ENCODE results near the gene AVPI1. TPM values are rescaled to one million over a fixed set of nuclear protein-coding genes. Genes with fewer than 3 reads are reported as not detected.
"Not testable (repeated sequence)": the region's sequence is repeated elsewhere in the genome, so short reads cannot be mapped to it uniquely, and the experiment has no call there.

AVPI1 gene
- total RNA-seq, 4 donors from 2014 or later = 34.2 to 136 (median 45.4) TPM

- Histone ChIP-seq H3K27me3 (no peaks in the 10 kb centered on the region), H3K4me1 (no peaks in the 10 kb centered on the region), H3K27ac (no peak overlapping the region), H3K4me3 (no peak overlapping the region), H3K36me3 (peaks cover 0 to 79% of the 10 kb centered on the region in 2 donors), H3K9me3 (no peaks in the 10 kb centered on the region)
- no peak for ATAC-seq
- no peak for TF ChIP-seq CTCF (IDR thresholded peaks at IDR 0.05)
- no peak for TF ChIP-seq EP300 (IDR thresholded peaks at IDR 0.05)
- no peak for TF ChIP-seq POLR2AphosphoS5 (IDR thresholded peaks at IDR 0.05)
- TF ChIP-seq POLR2A (IDR thresholded peaks at IDR 0.05) = no peak
- WGBS, 2 donors (ENCODE audit: low coverage in 1 of 2) = 68% methylated on average over 3 of the region's 5 CpGs; no CpG with 5 or more reads in 1 of the 2 donors
Measured at GRCh38 chr10:97656777-97657176, 30.3 kb downstream of the AVPI1 start.

GRCh38 chr10:97651773-97652172 is 35.3 kb downstream of the AVPI1 start:
- 92 to 93% methylated on average over 3 of the region's 3 CpGs for WGBS, 2 donors (ENCODE audit: low coverage in 1 of 2)
- Histone ChIP-seq H3K27ac (no peak overlapping the region), H3K27me3 (no peaks in the 10 kb centered on the region), H3K36me3 (peaks cover 0 to 65% of the 10 kb centered on the region in 2 donors), H3K4me3 (no peak overlapping the region), H3K9me3 (no peaks in the 10 kb centered on the region), H3K4me1 (peaks cover 0 to 30% (median 0%) of the 10 kb centered on the region in 3 donors)
- TF ChIP-seq POLR2AphosphoS5 (IDR thresholded peaks at IDR 0.05) = no peak
- TF ChIP-seq EP300 (IDR thresholded peaks at IDR 0.05) = no peak
- TF ChIP-seq CTCF (IDR thresholded peaks at IDR 0.05) = no peak
- TF ChIP-seq POLR2A (IDR thresholded peaks at IDR 0.05) = no peak
- no peak for ATAC-seq

- Histone ChIP-seq H3K27me3 (no peaks in the 10 kb centered on the region), H3K4me1 (peaks cover 0 to 30% (median 0%) of the 10 kb centered on the region in 3 donors), H3K4me3 (no peak overlapping the region), H3K36me3 (peaks cover 0 to 65% of the 10 kb centered on the region in 2 donors), H3K9me3 (no peaks in the 10 kb centered on the region), H3K27ac (no peak overlapping the region)
- TF ChIP-seq POLR2A (IDR thresholded peaks at IDR 0.05) (no peak), EP300 (IDR thresholded peaks at IDR 0.05) (no peak), POLR2AphosphoS5 (IDR thresholded peaks at IDR 0.05) (no peak), CTCF (IDR thresholded peaks at IDR 0.05) (no peak)
- ATAC-seq = no peak
- 75 to 83% methylated on average over 2 of the region's 3 CpGs for WGBS, 2 donors (ENCODE audit: low coverage in 1 of 2)
Measured at GRCh38 chr10:97650726-97651125, 36.3 kb downstream of the AVPI1 start.

- Histone ChIP-seq H3K27ac (peak overlapping the region in 2 of 4 donors; percentile 29 to 30), H3K36me3 (peaks cover 0 to 65% of the 10 kb centered on the region in 2 donors), H3K4me1 (peaks cover 0 to 30% (median 0%) of the 10 kb centered on the region in 3 donors)
- not testable (repeated sequence) for ATAC-seq, H3K9me3 ChIP-seq, H3K27me3 ChIP-seq, H3K4me3 ChIP-seq
- 50 to 89% methylated on average over 1 to 3 of the region's 4 CpGs for WGBS, 2 donors (ENCODE audit: low coverage in 1 of 2)
Measured at GRCh38 chr10:97649405-97649750, 37.7 kb downstream of the AVPI1 start.

- TF ChIP-seq EP300 (IDR thresholded peaks at IDR 0.05) = no peak
- TF ChIP-seq POLR2A (IDR thresholded peaks at IDR 0.05) = peak in 1 of 2 donors; percentile 15
- no peak for TF ChIP-seq POLR2AphosphoS5 (IDR thresholded peaks at IDR 0.05)
- TF ChIP-seq CTCF (IDR thresholded peaks at IDR 0.05) = no peak
- no peaks in the 10 kb centered on the region for H3K9me3 ChIP-seq
- H3K27me3 ChIP-seq = no peaks in the 10 kb centered on the region
- H3K36me3 ChIP-seq = peaks cover 0 to 65% of the 10 kb centered on the region in 2 donors
- peak; percentile 82 for ATAC-seq
- H3K4me3 ChIP-seq = no peak overlapping the region
- 45 to 66% methylated on average over 2 of the region's 5 CpGs for WGBS, 2 donors (ENCODE audit: low coverage in 1 of 2)
- H3K27ac ChIP-seq = peak overlapping the region in 3 of 4 donors; percentile 3 to 50 (median 30)
- H3K4me1 ChIP-seq = peaks cover 0 to 30% (median 0%) of the 10 kb centered on the region in 3 donors
Measured at GRCh38 chr10:97648562-97649404, 38.3 kb downstream of the AVPI1 start.

All from gastroesophageal sphincter (tissue), 4 donors.